SJCRH30 (cell line): ENCODE data around the gene SFRP5. TPM values are rescaled to one million over a fixed set of nuclear protein-coding genes. Genes with fewer than 3 reads are reported as not detected.

Source experiments
- DNase-seq, 2 experiments: peaks; one replicate each; pipeline ENCODE4 v3.0.0-alpha.2; 2015 to 2020
- H3K27ac ChIP-seq: fragments of 250-450 bp; sonication (Bioruptor Pico); 2 replicates; pipeline ENCODE4 v1.5.1; 2020; ENCODE audit warnings: mild to moderate bottlenecking, moderate library complexity
- H3K27me3 ChIP-seq: fragments of 250-450 bp; sonication (Bioruptor Pico); 2 replicates; pipeline ENCODE4 v1.5.1; 2020; ENCODE audit warnings: mild to moderate bottlenecking, moderate library complexity
- H3K36me3 ChIP-seq: fragments of 250-450 bp; sonication (Bioruptor Pico); 2 replicates; pipeline ENCODE4 v1.5.1; 2020; ENCODE audit warnings: mild to moderate bottlenecking, moderate library complexity
- H3K4me1 ChIP-seq: fragments of 250-450 bp; sonication (Bioruptor Pico); 2 replicates; pipeline ENCODE4 v1.5.1; 2020; ENCODE audit warnings: mild to moderate bottlenecking, moderate library complexity
- H3K4me3 ChIP-seq: fragments of 250-450 bp; sonication (Bioruptor Pico); 2 replicates; pipeline ENCODE4 v1.5.1; 2020; ENCODE audit warnings: mild to moderate bottlenecking, moderate library complexity
- H3K9me3 ChIP-seq: fragments of 250-450 bp; sonication (Bioruptor Pico); replicated peaks from 2 replicates; pipeline ENCODE4 v1.5.1; 2020; ENCODE audit warnings: mild to moderate bottlenecking, moderate library complexity
- total RNA-seq: library from RNA; depleted of rRNA; stranded (reverse); fragments of >200 nt; shearing (Covaris generic); gene quantifications from 2 replicates; pipeline ENCODE4 v1.2.3, GENCODE V29; 2014

The SFRP5 gene
- total RNA-seq, 1 experiment from 2014 or later, result not detected

- no peak for DNase-seq
- Histone ChIP-seq H3K36me3 (peaks cover 8% of the 10 kb centered on the region), H3K9me3 (no peaks in the 10 kb centered on the region), H3K27ac (peak overlapping the region; percentile 100), H3K4me3 (no peak overlapping the region), H3K4me1 (peaks cover 70% of the 10 kb centered on the region), H3K27me3 (no peaks in the 10 kb centered on the region)
Measured at GRCh38 chr10:97763411-97763810, 8.4 kb downstream of the SFRP5 start.

- peaks cover 68% of the 10 kb centered on the region for H3K4me1 ChIP-seq
- peaks cover 8% of the 10 kb centered on the region for H3K36me3 ChIP-seq
- peak; percentile 90 for DNase-seq
- no peaks in the 10 kb centered on the region for H3K27me3 ChIP-seq
- H3K27ac ChIP-seq, result peak overlapping the region; percentile 100
- no peaks in the 10 kb centered on the region for H3K9me3 ChIP-seq
- H3K4me3 ChIP-seq, result no peak overlapping the region
Measured at GRCh38 chr10:97762816-97763215, 9.0 kb downstream of the SFRP5 start.

- no peak overlapping the region for H3K4me3 ChIP-seq
- no peak for DNase-seq
- peaks cover 64% of the 10 kb centered on the region for H3K4me1 ChIP-seq
- no peaks in the 10 kb centered on the region for H3K27me3 ChIP-seq
- H3K27ac ChIP-seq, result peak overlapping the region; percentile 100
- H3K9me3 ChIP-seq, result no peaks in the 10 kb centered on the region
- peaks cover 15% of the 10 kb centered on the region for H3K36me3 ChIP-seq
Measured at GRCh38 chr10:97762056-97762455, 9.7 kb downstream of the SFRP5 start.

GRCh38 chr10:97761331-97761865, 10.4 kb downstream of the SFRP5 start:
- peaks cover 17% of the 10 kb centered on the region for H3K36me3 ChIP-seq
- no peak overlapping the region for H3K4me3 ChIP-seq
- H3K4me1 ChIP-seq, result peaks cover 57% of the 10 kb centered on the region
- H3K9me3 ChIP-seq, result no peaks in the 10 kb centered on the region
- no peaks in the 10 kb centered on the region for H3K27me3 ChIP-seq
- H3K27ac ChIP-seq, result no peak overlapping the region
- no peak for DNase-seq

- peaks cover 50% of the 10 kb centered on the region for H3K4me1 ChIP-seq
- no peaks in the 10 kb centered on the region for H3K27me3 ChIP-seq
- no peak for DNase-seq
- no peaks in the 10 kb centered on the region for H3K9me3 ChIP-seq
- H3K27ac ChIP-seq, result no peak overlapping the region
- H3K36me3 ChIP-seq, result peaks cover 17% of the 10 kb centered on the region
- H3K4me3 ChIP-seq, result no peak overlapping the region
Measured at GRCh38 chr10:97760461-97761257, 11.1 kb downstream of the SFRP5 start.

GRCh38 chr10:97759946-97760345, 11.9 kb downstream of the SFRP5 start:
- H3K36me3 ChIP-seq, result peaks cover 23% of the 10 kb centered on the region
- H3K9me3 ChIP-seq, result no peaks in the 10 kb centered on the region
- no peak for DNase-seq
- H3K27me3 ChIP-seq, result no peaks in the 10 kb centered on the region
- no peak overlapping the region for H3K4me3 ChIP-seq
- peaks cover 45% of the 10 kb centered on the region for H3K4me1 ChIP-seq
- no peak overlapping the region for H3K27ac ChIP-seq

- Histone ChIP-seq H3K4me3 (no peak overlapping the region), H3K27ac (no peak overlapping the region), H3K4me1 (peaks cover 39% of the 10 kb centered on the region), H3K9me3 (no peaks in the 10 kb centered on the region), H3K36me3 (peaks cover 30% of the 10 kb centered on the region), H3K27me3 (no peaks in the 10 kb centered on the region)
- peak; percentile 82 to 93 for DNase-seq
Measured at GRCh38 chr10:97759158-97759887, 12.5 kb downstream of the SFRP5 start.

- Histone ChIP-seq H3K27ac (no peak overlapping the region), H3K9me3 (no peaks in the 10 kb centered on the region), H3K27me3 (no peaks in the 10 kb centered on the region), H3K4me3 (no peak overlapping the region), H3K36me3 (peaks cover 42% of the 10 kb centered on the region), H3K4me1 (peaks cover 20% of the 10 kb centered on the region)
- no peak for DNase-seq
Measured at GRCh38 chr10:97757471-97757870, 14.3 kb downstream of the SFRP5 start.

GRCh38 chr10:97755718-97756117, 16.1 kb downstream of the SFRP5 start:
- H3K4me3 ChIP-seq, result no peak overlapping the region
- no peaks in the 10 kb centered on the region for H3K27me3 ChIP-seq
- H3K27ac ChIP-seq, result no peak overlapping the region
- no peaks in the 10 kb centered on the region for H3K9me3 ChIP-seq
- H3K4me1 ChIP-seq, result peaks cover 6% of the 10 kb centered on the region
- DNase-seq, result no peak
- peaks cover 50% of the 10 kb centered on the region for H3K36me3 ChIP-seq

GRCh38 chr10:97754726-97755125, 17.1 kb downstream of the SFRP5 start:
- Histone ChIP-seq H3K27me3 (no peaks in the 10 kb centered on the region), H3K4me1 (peaks cover 2% of the 10 kb centered on the region), H3K27ac (no peak overlapping the region), H3K36me3 (peaks cover 54% of the 10 kb centered on the region), H3K9me3 (no peaks in the 10 kb centered on the region), H3K4me3 (no peak overlapping the region)
- no peak for DNase-seq

- H3K4me3 ChIP-seq, result no peak overlapping the region
- no peak for DNase-seq
- H3K27me3 ChIP-seq, result no peaks in the 10 kb centered on the region
- H3K4me1 ChIP-seq, result no peaks in the 10 kb centered on the region
- no peak overlapping the region for H3K27ac ChIP-seq
- H3K9me3 ChIP-seq, result no peaks in the 10 kb centered on the region
- H3K36me3 ChIP-seq, result peaks cover 68% of the 10 kb centered on the region
Measured at GRCh38 chr10:97752956-97753355, 18.8 kb downstream of the SFRP5 start.

GRCh38 chr10:97748116-97748515, 23.7 kb downstream of the SFRP5 start:
- H3K4me1 ChIP-seq, result no peaks in the 10 kb centered on the region
- no peaks in the 10 kb centered on the region for H3K27me3 ChIP-seq
- no peaks in the 10 kb centered on the region for H3K9me3 ChIP-seq
- no peak overlapping the region for H3K27ac ChIP-seq
- no peak overlapping the region for H3K4me3 ChIP-seq
- H3K36me3 ChIP-seq, result peaks cover 63% of the 10 kb centered on the region
- DNase-seq, result no peak

- H3K4me1 ChIP-seq, result no peaks in the 10 kb centered on the region
- no peaks in the 10 kb centered on the region for H3K9me3 ChIP-seq
- H3K27ac ChIP-seq, result no peak overlapping the region
- H3K27me3 ChIP-seq, result no peaks in the 10 kb centered on the region
- peaks cover 60% of the 10 kb centered on the region for H3K36me3 ChIP-seq
- no peak for DNase-seq
- H3K4me3 ChIP-seq, result no peak overlapping the region
Measured at GRCh38 chr10:97747573-97747972, 24.2 kb downstream of the SFRP5 start.

GRCh38 chr10:97744405-97745035, 27.3 kb downstream of the SFRP5 start:
- DNase-seq, result no peak
- H3K36me3 ChIP-seq, result peaks cover 42% of the 10 kb centered on the region
- no peak overlapping the region for H3K4me3 ChIP-seq
- H3K27ac ChIP-seq, result no peak overlapping the region
- H3K9me3 ChIP-seq, result no peaks in the 10 kb centered on the region
- H3K27me3 ChIP-seq, result no peaks in the 10 kb centered on the region
- H3K4me1 ChIP-seq, result no peaks in the 10 kb centered on the region
